CD14-positive monocyte (primary cell): Measurements from ENCODE around the gene PRKAR1A. TPM values are rescaled to one million over a fixed set of nuclear protein-coding genes. Genes with fewer than 3 reads are reported as not detected.

ENCODE experiments used
- DNase-seq, 3 donors: peaks; one replicate each; pipeline ENCODE4 v3.0.0-alpha.2; 2011 to 2022
- H2AFZ ChIP-seq: 2 replicates; pipeline ENCODE4 v1.6.0; 2012; ENCODE audit warnings: mild to moderate bottlenecking, low read depth, low read length, inconsistent platforms; ENCODE audit not compliant: insufficient read depth, poor library complexity, severe bottlenecking
- H3K27ac ChIP-seq, 2 donors: 1 replicate in 1 of 2; 2 replicates in 1 of 2; pipeline ENCODE4 v1.5.1; 2012 to 2013; ENCODE audit warnings: low read length in 2 of 2, control low read depth in 1 of 2, inconsistent platforms in 1 of 2, low read depth in 1 of 2, mild to moderate bottlenecking in 1 of 2
- H3K27me3 ChIP-seq, 2 donors: one replicate each; pipeline versions ENCODE4 v1.6.0 to v1.6.1; 2011 to 2013; ENCODE audit warnings: low read length in 2 of 2; ENCODE audit not compliant: control insufficient read depth in 2 of 2, insufficient read depth in 2 of 2
- H3K36me3 ChIP-seq, 2 donors: replicated peaks in 1 of 2; 1 replicate in 1 of 2; 2 replicates in 1 of 2; pipeline versions ENCODE4 v1.5.1 to v1.6.1; 2012 to 2013; ENCODE audit warnings: low read length in 2 of 2, control low read depth in 1 of 2, inconsistent platforms in 1 of 2, mild to moderate bottlenecking in 1 of 2; ENCODE audit not compliant: insufficient read depth in 2 of 2, control insufficient read depth in 1 of 2
- H3K4me1 ChIP-seq, 2 donors: 1 replicate in 1 of 2; 2 replicates in 1 of 2; pipeline versions ENCODE4 v1.5.1 to v1.6.1; 2012 to 2013; ENCODE audit warnings: low read length in 2 of 2, control low read depth in 1 of 2, inconsistent platforms in 1 of 2, mild to moderate bottlenecking in 1 of 2, moderate library complexity in 1 of 2; ENCODE audit not compliant: insufficient read depth in 2 of 2, control insufficient read depth in 1 of 2
- H3K4me2 ChIP-seq: replicated peaks from 2 replicates; pipeline ENCODE3; 2012; ENCODE audit warnings: low read length, moderate library complexity, mild to moderate bottlenecking; ENCODE audit not compliant: poor library complexity, severe bottlenecking; ENCODE audit errors: extremely low read depth
- H3K4me3 ChIP-seq, 3 experiments: fragments of 200-600 bp in 1 of 3; sonication (generic) in 1 of 3; replicated peaks in 1 of 3; 1 replicate in 2 of 3; 2 replicates in 1 of 3; pipeline ENCODE4 v1.5.1; 2011 to 2013; ENCODE audit warnings: low read length in 3 of 3, mild to moderate bottlenecking in 3 of 3, control low read depth in 2 of 3, low read depth in 2 of 3, inconsistent platforms in 1 of 3, moderate library complexity in 1 of 3
- H3K79me2 ChIP-seq: 2 replicates; pipeline ENCODE4 v1.6.0; 2012; ENCODE audit warnings: mild to moderate bottlenecking, control low read depth, inconsistent platforms, low read length, moderate library complexity; ENCODE audit not compliant: insufficient read depth
- H3K9ac ChIP-seq: 2 replicates; pipeline ENCODE4 v1.6.0; 2017; ENCODE audit warnings: low read length, mild to moderate bottlenecking; ENCODE audit not compliant: insufficient read depth, poor library complexity, severe bottlenecking
- H3K9me3 ChIP-seq, 2 donors: replicated peaks in 1 of 2; 1 replicate in 1 of 2; 2 replicates in 1 of 2; pipeline versions ENCODE4 v1.5.1 to v1.6.1; 2012 to 2013; ENCODE audit warnings: low read length in 2 of 2, control low read depth in 1 of 2; ENCODE audit not compliant: control insufficient read depth in 1 of 2, insufficient read depth in 1 of 2
- H4K20me1 ChIP-seq: 2 replicates; pipeline ENCODE4 v1.6.0; 2012; ENCODE audit warnings: mild to moderate bottlenecking, low read length, control low read depth, moderate library complexity; ENCODE audit not compliant: insufficient read depth
- H3K27ac Mint-ChIP-seq, 7 donors: one replicate each; pipeline ENCODE4 v1.8.0; 2020; ENCODE audit warnings: mild to moderate bottlenecking in 7 of 7, mixed read lengths in 7 of 7, moderate library complexity in 6 of 7, inconsistent platforms in 2 of 7
- H3K27me3 Mint-ChIP-seq, 3 donors: one replicate each; pipeline ENCODE4 v1.8.0; 2021 to 2022; ENCODE audit warnings: low read depth in 3 of 3, mild to moderate bottlenecking in 3 of 3, mixed read lengths in 3 of 3, moderate library complexity in 3 of 3, inconsistent platforms in 1 of 3
- H3K36me3 Mint-ChIP-seq, 2 donors: one replicate each; pipeline ENCODE4 v1.8.0; 2020; ENCODE audit warnings: mixed read lengths in 2 of 2, inconsistent platforms in 1 of 2, mild to moderate bottlenecking in 1 of 2
- H3K4me1 Mint-ChIP-seq: one replicate; pipeline ENCODE4 v1.8.0; 2020; ENCODE audit warnings: mild to moderate bottlenecking, mixed read lengths
- H3K4me3 Mint-ChIP-seq, 2 donors: one replicate each; pipeline ENCODE4 v1.8.0; 2020; ENCODE audit warnings: mild to moderate bottlenecking in 2 of 2, mixed read lengths in 2 of 2, moderate library complexity in 1 of 2
- H3K9me3 Mint-ChIP-seq, 7 donors: one replicate each; pipeline ENCODE4 v1.8.0; 2020 to 2022; ENCODE audit warnings: mixed read lengths in 7 of 7, mild to moderate bottlenecking in 6 of 7, moderate library complexity in 6 of 7, inconsistent platforms in 2 of 7
- CTCF ChIP-seq: fragments of 200-600 bp; IDR thresholded peaks from one replicate; pipeline ENCODE4 v1.8.0; 2022; ENCODE audit warnings: antibody characterized with exemption, mild to moderate bottlenecking
- WGBS: methylation state at CpG from one replicate; pipeline ENCODE4 v1.1.5; 2013; ENCODE audit warnings: missing lambda C conversion rate; ENCODE audit not compliant: insufficient coverage; 5-methylcytosine and 5-hydroxymethylcytosine counted together
- intact Hi-C, 2 donors: fragments of 100-400 bp; cut with micrococcal nuclease; formaldehyde crosslinking; loops; one replicate each; pipeline versions ENCODE4 v1.15.0 to v1.15.1; 2023
- polyA plus RNA-seq, 3 donors: library from polyadenylated mRNA; depleted of rRNA in 1 of 3; unstranded in 2 of 3; stranded (reverse) in 1 of 3; fragments of 300-500 nt in 2 of 3; fragments of >200 nt in 1 of 3; fragmentation: Illumina TruSeq in 2 of 3; gene quantifications; 1 replicate in 2 of 3; 2 replicates in 1 of 3; pipeline ENCODE4 v1.2.3, GENCODE V29; 2012 to 2021

The PRKAR1A gene
- polyA plus RNA-seq, 3 donors, result 91.9 to 436 (median 300) TPM

- peak overlapping the region in 1 of 2 donors; percentile 62 for H3K4me3 Mint-ChIP-seq
- no peaks in the 10 kb centered on the region for H4K20me1 ChIP-seq
- peaks cover 0 to 4% of the 10 kb centered on the region in 2 donors for H3K9me3 ChIP-seq
- peaks cover 22 to 34% of the 10 kb centered on the region in 2 donors for H3K27me3 ChIP-seq
- H3K27ac ChIP-seq, result no peak overlapping the region
- peaks cover 27% of the 10 kb centered on the region for H3K4me1 Mint-ChIP-seq
- no peak overlapping the region for H3K27ac Mint-ChIP-seq
- no peak overlapping the region for H3K4me2 ChIP-seq
- H3K27me3 Mint-ChIP-seq, result peaks cover 36 to 49% (median 37%) of the 10 kb centered on the region in 3 donors
- intact Hi-C loops, result no loop called here
- no peaks in the 10 kb centered on the region for H3K36me3 ChIP-seq
- H3K36me3 Mint-ChIP-seq, result peaks cover 9 to 15% of the 10 kb centered on the region in 2 donors
- H3K9ac ChIP-seq, result no peak overlapping the region
- DNase-seq, result no peak
- 100% methylated on average over 2 of the region's 3 CpGs for WGBS
- TF ChIP-seq CTCF, result no peak
- H3K4me3 ChIP-seq, result no peak overlapping the region
- peaks cover 11 to 15% of the 10 kb centered on the region in 2 donors for H3K4me1 ChIP-seq
- H2AFZ ChIP-seq, result no peak overlapping the region
- H3K79me2 ChIP-seq, result no peaks in the 10 kb centered on the region
- H3K9me3 Mint-ChIP-seq, result peaks cover 0 to 10% (median 2%) of the 10 kb centered on the region in 7 donors
These were observed 80.7 kb downstream of the PRKAR1A start for GRCh38 chr17:68592682-68593641.

GRCh38 chr17:68594552-68594951 lies 82.3 kb downstream of the PRKAR1A start:
- Mint-ChIP-seq H3K27ac (no peak overlapping the region), H3K9me3 (peaks cover 0 to 5% (median 3%) of the 10 kb centered on the region in 7 donors)
- no peak for TF ChIP-seq CTCF

More at GRCh38 chr17:68594552-68594951, 82.3 kb downstream of the PRKAR1A start:
- H3K4me1 Mint-ChIP-seq, result peaks cover 32% of the 10 kb centered on the region
- Histone ChIP-seq H3K79me2 (no peaks in the 10 kb centered on the region), H3K4me1 (peaks cover 11 to 16% of the 10 kb centered on the region in 2 donors), H3K27ac (no peak overlapping the region), H3K9ac (no peak overlapping the region), H3K4me2 (no peak overlapping the region), H3K4me3 (no peak overlapping the region), H3K27me3 (peaks cover 37 to 50% of the 10 kb centered on the region in 2 donors), H3K9me3 (no peaks in the 10 kb centered on the region), H2AFZ (no peak overlapping the region), H4K20me1 (no peaks in the 10 kb centered on the region), H3K36me3 (no peaks in the 10 kb centered on the region)
- no peak overlapping the region for H3K4me3 Mint-ChIP-seq
- peaks cover 10 to 28% of the 10 kb centered on the region in 2 donors for H3K36me3 Mint-ChIP-seq
- peaks cover 51 to 65% (median 52%) of the 10 kb centered on the region in 3 donors for H3K27me3 Mint-ChIP-seq
- WGBS, result no CpG with 5 or more reads among the region's 2 CpGs
- DNase-seq, result no peak
- intact Hi-C loops, result no loop called here
